ENCODE measurements around the gene ARHGAP24.

The ARHGAP24 gene

GRCh38 chr4:85986266-85986665 lies 511.3 kb downstream of the ARHGAP24 start:
- no peak for DNase-seq (ENCODE audit: low spot score)
- in situ Hi-C loops (cut with MboI; ENCODE audit: low sequenced_read_pairs, unreplicated experiment) = no loop called here
- TF ChIP-seq, protein P1, sequence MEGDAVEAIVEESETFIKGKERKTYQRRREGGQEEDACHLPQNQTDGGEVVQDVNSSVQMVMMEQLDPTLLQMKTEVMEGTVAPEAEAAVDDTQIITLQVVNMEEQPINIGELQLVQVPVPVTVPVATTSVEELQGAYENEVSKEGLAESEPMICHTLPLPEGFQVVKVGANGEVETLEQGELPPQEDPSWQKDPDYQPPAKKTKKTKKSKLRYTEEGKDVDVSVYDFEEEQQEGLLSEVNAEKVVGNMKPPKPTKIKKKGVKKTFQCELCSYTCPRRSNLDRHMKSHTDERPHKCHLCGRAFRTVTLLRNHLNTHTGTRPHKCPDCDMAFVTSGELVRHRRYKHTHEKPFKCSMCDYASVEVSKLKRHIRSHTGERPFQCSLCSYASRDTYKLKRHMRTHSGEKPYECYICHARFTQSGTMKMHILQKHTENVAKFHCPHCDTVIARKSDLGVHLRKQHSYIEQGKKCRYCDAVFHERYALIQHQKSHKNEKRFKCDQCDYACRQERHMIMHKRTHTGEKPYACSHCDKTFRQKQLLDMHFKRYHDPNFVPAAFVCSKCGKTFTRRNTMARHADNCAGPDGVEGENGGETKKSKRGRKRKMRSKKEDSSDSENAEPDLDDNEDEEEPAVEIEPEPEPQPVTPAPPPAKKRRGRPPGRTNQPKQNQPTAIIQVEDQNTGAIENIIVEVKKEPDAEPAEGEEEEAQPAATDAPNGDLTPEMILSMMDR (IDR thresholded peaks at IDR 0.05; ENCODE audit: borderline replicate concordance, control extremely low read depth, extremely low read depth, insufficient read depth, missing control alignments) = no peak

DNA sequence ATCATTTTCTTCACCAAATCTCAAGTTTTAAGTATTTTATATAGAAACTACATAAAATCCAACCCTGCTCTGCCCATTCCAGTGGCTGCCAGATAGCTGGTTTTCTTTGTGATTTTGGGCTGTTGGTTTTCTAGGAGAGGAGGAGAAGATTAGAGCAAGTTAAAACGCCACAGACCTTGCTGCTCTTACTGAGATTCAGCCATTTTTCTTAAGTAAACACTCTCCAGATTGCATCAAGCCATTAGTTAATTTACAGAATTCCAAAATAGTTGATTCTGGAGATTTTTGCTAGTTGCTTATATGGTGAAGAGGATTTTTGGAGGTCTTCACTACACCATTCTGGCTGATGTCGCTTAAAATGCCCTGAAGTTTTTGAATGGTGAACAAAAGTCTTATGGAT lies 518.7 kb downstream of the ARHGAP24 start:
- DNase-seq (ENCODE audit: low spot score) = no peak
- TF ChIP-seq, protein P1 (IDR thresholded peaks at IDR 0.05; ENCODE audit: borderline replicate concordance, control extremely low read depth, extremely low read depth, insufficient read depth, missing control alignments) = no peak
- in situ Hi-C loops (cut with MboI; ENCODE audit: low sequenced_read_pairs, unreplicated experiment) = no loop called here

DNA sequence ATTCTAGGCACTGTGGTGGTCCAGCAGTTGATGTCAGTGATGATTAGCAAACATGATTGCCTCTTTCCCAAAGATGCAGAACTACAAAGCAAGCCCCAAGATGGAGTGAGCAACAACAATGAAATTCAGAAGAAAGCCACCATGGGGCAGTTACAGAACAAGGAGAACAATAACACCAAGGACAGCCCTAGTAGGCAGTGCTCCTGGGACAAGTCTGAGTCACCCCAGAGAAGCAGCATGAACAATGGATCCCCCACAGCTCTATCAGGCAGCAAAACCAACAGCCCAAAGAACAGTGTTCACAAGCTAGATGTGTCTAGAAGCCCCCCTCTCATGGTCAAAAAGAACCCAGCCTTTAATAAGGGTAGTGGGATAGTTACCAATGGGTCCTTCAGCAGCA lies 519.6 kb downstream of the ARHGAP24 start:
- in situ Hi-C loops (cut with MboI; ENCODE audit: low sequenced_read_pairs, unreplicated experiment) = no loop called here

GRCh38 chr4:85995361-85995760 lies 520.4 kb downstream of the ARHGAP24 start:
- in situ Hi-C loops (cut with MboI; ENCODE audit: low sequenced_read_pairs, unreplicated experiment) = no loop called here
- no peak for DNase-seq (ENCODE audit: low spot score)
- TF ChIP-seq, protein P1 (IDR thresholded peaks at IDR 0.05; ENCODE audit: borderline replicate concordance, control extremely low read depth, extremely low read depth, insufficient read depth, missing control alignments) = no peak

More for the DNA sequence above, 519.6 kb downstream of the ARHGAP24 start:
- TF ChIP-seq, protein P1 (IDR thresholded peaks at IDR 0.05; ENCODE audit: borderline replicate concordance, control extremely low read depth, extremely low read depth, insufficient read depth, missing control alignments) = no peak
- no peak for DNase-seq (ENCODE audit: low spot score)

DNA sequence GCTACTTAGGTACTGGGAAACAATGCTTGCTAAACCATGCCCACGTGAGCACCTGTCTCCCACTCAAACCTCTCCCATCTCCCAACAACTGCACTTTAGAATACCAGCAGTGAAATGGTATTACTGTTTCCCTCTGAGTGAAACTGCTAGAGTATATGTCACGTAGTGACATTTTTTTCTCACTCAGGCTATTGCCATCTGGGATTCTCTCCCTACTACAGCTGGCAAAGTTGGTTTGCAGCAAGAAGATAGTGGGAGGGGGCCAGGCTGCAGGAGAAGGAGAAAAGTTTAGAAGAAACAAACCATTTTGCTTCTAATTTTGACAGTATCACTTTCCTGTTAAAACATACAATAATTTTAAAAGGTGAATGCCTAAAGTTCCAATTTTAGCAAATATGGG lies 526.6 kb downstream of the ARHGAP24 start:
- DNase-seq (ENCODE audit: low spot score) = no peak
- TF ChIP-seq, protein P1 (IDR thresholded peaks at IDR 0.05; ENCODE audit: borderline replicate concordance, control extremely low read depth, extremely low read depth, insufficient read depth, missing control alignments) = no peak
- in situ Hi-C loops (cut with MboI; ENCODE audit: low sequenced_read_pairs, unreplicated experiment) = no loop called here

- in situ Hi-C loops (cut with MboI; ENCODE audit: low sequenced_read_pairs, unreplicated experiment) = no loop called here
- TF ChIP-seq, protein P1 (IDR thresholded peaks at IDR 0.05; ENCODE audit: borderline replicate concordance, control extremely low read depth, extremely low read depth, insufficient read depth, missing control alignments) = no peak
- DNase-seq (ENCODE audit: low spot score) = no peak
These were observed 529.1 kb downstream of the ARHGAP24 start for GRCh38 chr4:86004030-86004429.

- in situ Hi-C loops (cut with MboI; ENCODE audit: low sequenced_read_pairs, unreplicated experiment) = no loop called here
- no peak for DNase-seq (ENCODE audit: low spot score)
- TF ChIP-seq, protein P1 (IDR thresholded peaks at IDR 0.05; ENCODE audit: borderline replicate concordance, control extremely low read depth, extremely low read depth, insufficient read depth, missing control alignments) = no peak
These were observed 531.1 kb downstream of the ARHGAP24 start for GRCh38 chr4:86006057-86006456.

Measured in GM13976 (cell line).